ENCODE measurements around the gene RGS19.

Gene RGS19

GRCh38 chr20:64101731-64102621 lies 22.7 kb upstream of the RGS19 start:
- H3K4me1 ChIP-seq (ENCODE audit: control insufficient read depth, insufficient read depth, low read length): no peaks in the 10 kb centered on the region
- H3K9me3 ChIP-seq (ENCODE audit: control insufficient read depth, low read length): no peaks in the 10 kb centered on the region
- H3K36me3 ChIP-seq (ENCODE audit: control insufficient read depth, insufficient read depth, low read length): no peaks in the 10 kb centered on the region
- H3K4me3 ChIP-seq (ENCODE audit: insufficient read depth, low read depth, low read length): peak overlapping the region; percentile 41
- 11 to 12% methylated on average over 64 of the region's 64 CpGs for WGBS, 2 experiments
- peaks cover 40% of the 10 kb centered on the region for H3K27me3 ChIP-seq (ENCODE audit: control insufficient read depth, insufficient read depth, low read length, poor library complexity, severe bottlenecking)
- H3K27ac ChIP-seq (ENCODE audit: insufficient read depth, low read depth, low read length, poor library complexity, severe bottlenecking): no peak overlapping the region

- H3K4me3 ChIP-seq (ENCODE audit: insufficient read depth, low read depth, low read length): no peak overlapping the region
- whole genome bisulfite sequencing, 2 experiments: 88 to 91% methylated on average over 9 of the region's 9 CpGs
- H3K9me3 ChIP-seq (ENCODE audit: control insufficient read depth, low read length): no peaks in the 10 kb centered on the region
- peaks cover 40% of the 10 kb centered on the region for H3K27me3 ChIP-seq (ENCODE audit: control insufficient read depth, insufficient read depth, low read length, poor library complexity, severe bottlenecking)
- H3K27ac ChIP-seq (ENCODE audit: insufficient read depth, low read depth, low read length, poor library complexity, severe bottlenecking): no peak overlapping the region
- no peaks in the 10 kb centered on the region for H3K4me1 ChIP-seq (ENCODE audit: control insufficient read depth, insufficient read depth, low read length)
- no peaks in the 10 kb centered on the region for H3K36me3 ChIP-seq (ENCODE audit: control insufficient read depth, insufficient read depth, low read length)
Observed at GRCh38 chr20:64100946-64101688, 21.8 kb upstream of the RGS19 start.

- Histone ChIP-seq H3K36me3 (ENCODE audit: control insufficient read depth, insufficient read depth, low read length) (no peaks in the 10 kb centered on the region), H3K27me3 (ENCODE audit: control insufficient read depth, insufficient read depth, low read length, poor library complexity, severe bottlenecking) (peaks cover 40% of the 10 kb centered on the region), H3K4me3 (ENCODE audit: insufficient read depth, low read depth, low read length) (no peak overlapping the region), H3K9me3 (ENCODE audit: control insufficient read depth, low read length) (no peaks in the 10 kb centered on the region), H3K4me1 (ENCODE audit: control insufficient read depth, insufficient read depth, low read length) (no peaks in the 10 kb centered on the region), H3K27ac (ENCODE audit: insufficient read depth, low read depth, low read length, poor library complexity, severe bottlenecking) (no peak overlapping the region)
- 76 to 78% methylated on average over 4 of the region's 4 CpGs for WGBS, 2 experiments
Observed at GRCh38 chr20:64100566-64100888, 21.2 kb upstream of the RGS19 start.

DNA sequence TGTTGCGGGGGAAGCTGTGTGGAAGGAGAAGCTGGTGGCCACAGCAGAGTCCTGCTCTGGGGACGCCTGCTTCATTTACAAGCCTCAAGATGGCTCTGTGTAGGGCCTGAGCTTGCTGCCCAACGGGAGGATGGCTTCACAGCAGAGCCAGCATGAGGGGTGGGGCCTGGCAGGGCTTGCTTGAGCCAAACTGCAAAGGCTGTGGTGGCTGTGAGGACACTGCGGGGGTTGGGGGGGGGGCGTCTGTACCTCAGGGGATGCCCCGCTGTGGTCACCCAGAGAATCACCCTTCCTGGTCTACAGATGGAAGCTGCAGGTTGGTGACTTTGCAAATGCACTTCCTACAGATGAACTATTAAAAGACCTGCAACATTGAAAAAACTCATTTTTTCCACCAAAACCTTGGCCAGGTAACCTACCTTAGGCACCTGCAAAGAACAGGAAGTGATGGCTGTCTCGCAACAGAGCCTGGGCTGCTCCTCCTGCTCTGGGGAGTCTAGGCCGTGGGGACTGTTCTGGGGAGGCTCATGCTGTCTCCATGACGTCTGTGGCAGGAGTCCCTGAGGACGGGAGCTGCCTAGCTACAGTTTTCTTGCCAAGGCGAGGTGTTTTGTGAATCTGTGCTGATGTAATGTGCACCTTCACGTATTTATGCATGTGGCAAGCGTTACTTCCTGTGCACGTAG lies 20.7 kb upstream of the RGS19 start:
- no peaks in the 10 kb centered on the region for H3K36me3 ChIP-seq (ENCODE audit: control insufficient read depth, insufficient read depth, low read length)
- H3K9me3 ChIP-seq (ENCODE audit: control insufficient read depth, low read length): no peaks in the 10 kb centered on the region
- no peak overlapping the region for H3K4me3 ChIP-seq (ENCODE audit: insufficient read depth, low read depth, low read length)
- H3K27me3 ChIP-seq (ENCODE audit: control insufficient read depth, insufficient read depth, low read length, poor library complexity, severe bottlenecking): peaks cover 40% of the 10 kb centered on the region
- H3K4me1 ChIP-seq (ENCODE audit: control insufficient read depth, insufficient read depth, low read length): no peaks in the 10 kb centered on the region
- H3K27ac ChIP-seq (ENCODE audit: insufficient read depth, low read depth, low read length, poor library complexity, severe bottlenecking): no peak overlapping the region
- 85 to 86% methylated on average over 14 of the region's 14 CpGs for WGBS, 2 experiments

DNA sequence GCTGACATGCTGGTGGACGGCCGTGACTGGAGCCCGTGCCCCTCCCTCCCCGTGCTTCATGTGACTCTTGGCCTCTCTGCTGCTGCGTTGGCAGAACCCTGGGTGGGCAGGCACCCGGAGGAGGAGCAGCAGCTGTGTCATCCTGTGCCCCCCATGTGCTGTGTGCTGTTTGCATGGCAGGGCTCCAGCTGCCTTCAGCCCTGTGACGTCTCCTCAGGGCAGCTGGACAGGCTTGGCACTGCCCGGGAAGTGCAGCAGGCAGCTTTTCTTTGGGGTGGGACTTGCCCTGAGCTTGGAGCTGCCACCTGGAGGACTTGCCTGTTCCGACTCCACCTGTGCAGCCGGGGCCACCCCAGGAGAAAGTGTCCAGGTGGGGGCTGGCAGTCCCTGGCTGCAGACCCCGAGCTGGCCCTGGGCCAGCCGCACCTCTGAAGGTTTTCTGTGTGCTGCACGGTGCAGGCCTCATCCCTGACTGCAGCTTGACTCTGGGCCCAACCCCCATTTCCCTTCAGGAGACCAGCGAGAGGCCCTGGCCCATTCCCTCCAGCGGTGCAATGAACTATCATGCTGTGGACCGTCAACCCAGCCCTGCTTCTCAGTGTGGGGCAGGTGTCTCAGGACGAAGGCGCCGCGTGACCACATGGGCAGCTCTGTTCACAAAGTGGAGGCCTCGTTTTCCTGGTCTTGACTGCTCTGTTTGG lies 19.9 kb upstream of the RGS19 start:
- Histone ChIP-seq H3K4me1 (ENCODE audit: control insufficient read depth, insufficient read depth, low read length) (no peaks in the 10 kb centered on the region), H3K9me3 (ENCODE audit: control insufficient read depth, low read length) (no peaks in the 10 kb centered on the region), H3K27me3 (ENCODE audit: control insufficient read depth, insufficient read depth, low read length, poor library complexity, severe bottlenecking) (peaks cover 40% of the 10 kb centered on the region), H3K4me3 (ENCODE audit: insufficient read depth, low read depth, low read length) (no peak overlapping the region), H3K27ac (ENCODE audit: insufficient read depth, low read depth, low read length, poor library complexity, severe bottlenecking) (no peak overlapping the region), H3K36me3 (ENCODE audit: control insufficient read depth, insufficient read depth, low read length) (no peaks in the 10 kb centered on the region)
- WGBS, 2 experiments: 88% methylated on average over 21 of the region's 21 CpGs

- H3K36me3 ChIP-seq (ENCODE audit: control insufficient read depth, insufficient read depth, low read length): no peaks in the 10 kb centered on the region
- H3K9me3 ChIP-seq (ENCODE audit: control insufficient read depth, low read length): no peaks in the 10 kb centered on the region
- 95 to 97% methylated on average over 28 of the region's 28 CpGs for WGBS, 2 experiments
- H3K4me3 ChIP-seq (ENCODE audit: insufficient read depth, low read depth, low read length): no peak overlapping the region
- H3K4me1 ChIP-seq (ENCODE audit: control insufficient read depth, insufficient read depth, low read length): no peaks in the 10 kb centered on the region
- H3K27me3 ChIP-seq (ENCODE audit: control insufficient read depth, insufficient read depth, low read length, poor library complexity, severe bottlenecking): peaks cover 35% of the 10 kb centered on the region
- H3K27ac ChIP-seq (ENCODE audit: insufficient read depth, low read depth, low read length, poor library complexity, severe bottlenecking): no peak overlapping the region
Observed at GRCh38 chr20:64098471-64099013, 19.2 kb upstream of the RGS19 start.

- Histone ChIP-seq H3K9me3 (ENCODE audit: control insufficient read depth, low read length) (no peaks in the 10 kb centered on the region), H3K36me3 (ENCODE audit: control insufficient read depth, insufficient read depth, low read length) (no peaks in the 10 kb centered on the region), H3K4me3 (ENCODE audit: insufficient read depth, low read depth, low read length) (no peak overlapping the region), H3K27ac (ENCODE audit: insufficient read depth, low read depth, low read length, poor library complexity, severe bottlenecking) (no peak overlapping the region), H3K27me3 (ENCODE audit: control insufficient read depth, insufficient read depth, low read length, poor library complexity, severe bottlenecking) (peaks cover 19% of the 10 kb centered on the region), H3K4me1 (ENCODE audit: control insufficient read depth, insufficient read depth, low read length) (peaks cover 8% of the 10 kb centered on the region)
- WGBS, 2 experiments: 77% methylated on average over 6 of the region's 6 CpGs
Observed at GRCh38 chr20:64096535-64096934, 17.2 kb upstream of the RGS19 start.

DNA sequence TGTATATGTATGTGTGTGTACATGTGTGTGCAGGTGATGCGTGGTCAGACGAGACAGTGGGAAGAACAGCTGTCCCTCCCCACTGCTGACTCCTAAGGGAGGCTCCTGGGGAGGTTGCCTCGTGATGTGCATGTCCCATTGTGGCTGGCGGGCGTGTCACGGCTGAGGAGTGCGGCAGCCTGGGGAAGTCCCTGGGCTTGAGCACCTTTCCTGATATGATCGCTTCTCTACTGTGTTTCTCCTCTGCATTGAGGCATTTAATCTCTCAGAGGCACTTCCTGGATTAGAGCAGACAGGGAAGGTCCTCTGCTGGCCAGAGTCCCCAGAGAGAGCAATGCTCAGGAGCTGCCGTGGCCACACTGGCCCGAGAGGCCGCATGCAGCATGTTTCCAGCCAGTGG lies 16.6 kb upstream of the RGS19 start:
- Histone ChIP-seq H3K27ac (ENCODE audit: insufficient read depth, low read depth, low read length, poor library complexity, severe bottlenecking) (no peak overlapping the region), H3K9me3 (ENCODE audit: control insufficient read depth, low read length) (no peaks in the 10 kb centered on the region), H3K4me1 (ENCODE audit: control insufficient read depth, insufficient read depth, low read length) (peaks cover 8% of the 10 kb centered on the region), H3K27me3 (ENCODE audit: control insufficient read depth, insufficient read depth, low read length, poor library complexity, severe bottlenecking) (peaks cover 13% of the 10 kb centered on the region), H3K4me3 (ENCODE audit: insufficient read depth, low read depth, low read length) (no peak overlapping the region), H3K36me3 (ENCODE audit: control insufficient read depth, insufficient read depth, low read length) (no peaks in the 10 kb centered on the region)
- 92 to 94% methylated on average over 11 of the region's 11 CpGs for WGBS, 2 experiments

DNA sequence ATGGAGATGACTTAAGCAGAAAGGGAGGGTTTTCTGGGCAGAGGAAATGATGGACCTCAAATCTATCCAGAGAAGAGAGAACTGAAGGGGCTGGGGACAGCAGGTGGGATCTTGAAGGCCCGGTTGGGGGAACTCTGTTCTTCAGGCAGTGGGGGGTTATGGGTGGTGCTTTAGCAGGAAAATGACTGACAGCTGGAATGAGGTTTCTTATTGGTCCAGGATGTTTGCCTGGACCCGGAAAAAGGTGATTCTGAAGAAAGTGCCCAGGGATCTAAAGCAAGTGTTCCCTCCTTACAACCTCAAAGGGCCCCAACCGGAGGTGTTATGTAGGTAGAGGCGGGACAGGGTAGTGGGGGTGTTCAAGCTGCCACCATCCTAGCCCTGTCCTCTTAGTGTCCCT lies 16.1 kb upstream of the RGS19 start:
- peaks cover 8% of the 10 kb centered on the region for H3K27me3 ChIP-seq (ENCODE audit: control insufficient read depth, insufficient read depth, low read length, poor library complexity, severe bottlenecking)

More for the DNA sequence above, 16.1 kb upstream of the RGS19 start:
- H3K9me3 ChIP-seq (ENCODE audit: control insufficient read depth, low read length): no peaks in the 10 kb centered on the region
- H3K36me3 ChIP-seq (ENCODE audit: control insufficient read depth, insufficient read depth, low read length): no peaks in the 10 kb centered on the region
- 79 to 85% methylated on average over 4 of the region's 4 CpGs for WGBS, 2 experiments
- no peak overlapping the region for H3K4me3 ChIP-seq (ENCODE audit: insufficient read depth, low read depth, low read length)
- no peak overlapping the region for H3K27ac ChIP-seq (ENCODE audit: insufficient read depth, low read depth, low read length, poor library complexity, severe bottlenecking)
- H3K4me1 ChIP-seq (ENCODE audit: control insufficient read depth, insufficient read depth, low read length): peaks cover 8% of the 10 kb centered on the region
